Neural cell (in vitro differentiated cells): Measurements from ENCODE around the gene GPRIN3.

Experiments
- CTCF ChIP-seq: fragments of 450-650 bp; IDR thresholded peaks from 2 replicates; pipeline ENCODE4 v1.5.1; 2014; ENCODE audit warnings: antibody characterized with exemption, mild to moderate bottlenecking, moderate library complexity; ENCODE audit not compliant: poor library complexity, severe bottlenecking
- MXI1 ChIP-seq: fragments of 450-650 bp; conservative IDR thresholded peaks from 2 replicates; pipeline ENCODE4 v1.6.1; 2014; ENCODE audit warnings: antibody characterized with exemption, mild to moderate bottlenecking; ENCODE audit not compliant: poor library complexity, severe bottlenecking
- POLR2AphosphoS5 ChIP-seq: IDR thresholded peaks from 2 replicates; pipeline ENCODE4 v1.6.1; 2012
- RAD21 ChIP-seq: fragments of 450-650 bp; conservative IDR thresholded peaks from 2 replicates; pipeline ENCODE4 v1.6.1; 2014; ENCODE audit warnings: antibody characterized with exemption, mild to moderate bottlenecking, moderate library complexity
- SMC3 ChIP-seq: fragments of 450-650 bp; conservative IDR thresholded peaks from 2 replicates; pipeline ENCODE4 v1.6.1; 2014; ENCODE audit warnings: antibody characterized with exemption, mild to moderate bottlenecking, moderate library complexity; ENCODE audit not compliant: poor library complexity
- TAF1 ChIP-seq: IDR thresholded peaks from 2 replicates; pipeline ENCODE4 v1.6.1; 2012; ENCODE audit warnings: low read depth
- TF ChIP-seq, protein P1 (sequence below): IDR thresholded peaks from 2 replicates; pipeline ENCODE4 v1.6.1; 2012; ENCODE audit warnings: borderline replicate concordance

DNA sequence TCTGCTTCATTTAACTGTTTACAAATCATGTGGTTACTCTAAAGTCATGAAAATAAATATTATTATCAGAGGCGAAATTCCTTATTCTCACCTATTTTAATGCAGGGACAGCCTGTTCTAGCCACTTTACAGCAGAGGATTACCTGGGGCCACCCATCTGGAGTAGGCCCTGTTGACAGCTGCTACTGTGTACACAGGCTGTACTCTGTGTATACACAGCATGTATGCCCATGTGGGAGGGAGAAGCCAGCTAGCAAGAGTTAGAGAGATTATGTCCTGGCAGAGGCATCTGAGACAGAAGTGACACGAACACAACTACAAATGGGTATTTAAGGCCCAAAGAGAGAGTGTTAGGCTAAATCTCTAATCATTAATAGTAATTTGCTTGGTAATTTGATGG, 62.1 kb downstream of the GPRIN3 start:
- TF ChIP-seq CTCF (no peak), RAD21 (no peak), POLR2AphosphoS5 (no peak), MXI1 (no peak), SMC3 (no peak), TAF1 (no peak)
- TF ChIP-seq, protein P1, sequence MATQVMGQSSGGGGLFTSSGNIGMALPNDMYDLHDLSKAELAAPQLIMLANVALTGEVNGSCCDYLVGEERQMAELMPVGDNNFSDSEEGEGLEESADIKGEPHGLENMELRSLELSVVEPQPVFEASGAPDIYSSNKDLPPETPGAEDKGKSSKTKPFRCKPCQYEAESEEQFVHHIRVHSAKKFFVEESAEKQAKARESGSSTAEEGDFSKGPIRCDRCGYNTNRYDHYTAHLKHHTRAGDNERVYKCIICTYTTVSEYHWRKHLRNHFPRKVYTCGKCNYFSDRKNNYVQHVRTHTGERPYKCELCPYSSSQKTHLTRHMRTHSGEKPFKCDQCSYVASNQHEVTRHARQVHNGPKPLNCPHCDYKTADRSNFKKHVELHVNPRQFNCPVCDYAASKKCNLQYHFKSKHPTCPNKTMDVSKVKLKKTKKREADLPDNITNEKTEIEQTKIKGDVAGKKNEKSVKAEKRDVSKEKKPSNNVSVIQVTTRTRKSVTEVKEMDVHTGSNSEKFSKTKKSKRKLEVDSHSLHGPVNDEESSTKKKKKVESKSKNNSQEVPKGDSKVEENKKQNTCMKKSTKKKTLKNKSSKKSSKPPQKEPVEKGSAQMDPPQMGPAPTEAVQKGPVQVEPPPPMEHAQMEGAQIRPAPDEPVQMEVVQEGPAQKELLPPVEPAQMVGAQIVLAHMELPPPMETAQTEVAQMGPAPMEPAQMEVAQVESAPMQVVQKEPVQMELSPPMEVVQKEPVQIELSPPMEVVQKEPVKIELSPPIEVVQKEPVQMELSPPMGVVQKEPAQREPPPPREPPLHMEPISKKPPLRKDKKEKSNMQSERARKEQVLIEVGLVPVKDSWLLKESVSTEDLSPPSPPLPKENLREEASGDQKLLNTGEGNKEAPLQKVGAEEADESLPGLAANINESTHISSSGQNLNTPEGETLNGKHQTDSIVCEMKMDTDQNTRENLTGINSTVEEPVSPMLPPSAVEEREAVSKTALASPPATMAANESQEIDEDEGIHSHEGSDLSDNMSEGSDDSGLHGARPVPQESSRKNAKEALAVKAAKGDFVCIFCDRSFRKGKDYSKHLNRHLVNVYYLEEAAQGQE: no peak
